OCI-LY7 (cell line): ENCODE results near the gene PRKN.

Source experiments
- EZH2phosphoT487 ChIP-seq: fragments of 200-600 bp; sonication (generic); IDR thresholded peaks from 2 replicates; pipeline ENCODE4 v1.6.1; 2018; ENCODE audit warnings: low read depth, borderline replicate concordance, mild to moderate bottlenecking, mixed run types, antibody characterized with exemption, low read length, moderate library complexity, mixed read lengths
- TF ChIP-seq, protein P1 (sequence below): fragments of 200-600 bp; sonication (generic); conservative IDR thresholded peaks from 2 replicates; pipeline ENCODE4 v1.5.1; 2014; ENCODE audit warnings: mild to moderate bottlenecking, antibody characterized with exemption, low read length, moderate library complexity, mixed read lengths

DNA sequence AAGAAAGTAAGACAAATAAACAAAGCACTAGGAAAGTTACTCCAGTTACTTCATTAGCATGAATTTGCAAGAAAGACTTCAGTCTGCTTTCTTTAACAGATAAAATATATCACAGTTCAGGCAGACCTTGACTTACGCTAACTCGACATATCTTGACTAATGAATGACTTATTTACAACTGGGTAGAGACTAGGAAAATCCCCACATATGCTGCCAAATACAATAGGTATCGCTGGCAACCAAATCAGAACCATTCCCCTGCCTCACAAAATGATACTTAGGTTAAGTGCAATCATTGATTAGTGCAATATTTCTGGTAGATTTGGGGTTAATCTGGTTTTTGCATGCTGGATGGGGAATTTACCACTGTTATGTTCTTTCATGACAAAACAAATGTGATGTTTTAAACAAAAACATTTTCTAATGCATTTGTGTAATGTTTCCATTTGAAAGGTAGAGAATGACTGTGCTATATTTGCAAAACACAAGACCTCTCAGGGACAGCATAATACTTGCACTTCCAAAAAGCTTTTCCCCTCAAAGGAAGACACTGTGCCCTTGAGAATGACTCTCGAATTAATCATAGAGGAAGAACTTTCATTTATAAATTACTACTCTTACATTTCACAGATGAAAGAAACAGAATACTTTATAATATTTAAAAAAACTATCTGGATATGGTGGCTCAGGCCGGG, 101.6 kb downstream of the PRKN start:
- TF ChIP-seq, protein P1, sequence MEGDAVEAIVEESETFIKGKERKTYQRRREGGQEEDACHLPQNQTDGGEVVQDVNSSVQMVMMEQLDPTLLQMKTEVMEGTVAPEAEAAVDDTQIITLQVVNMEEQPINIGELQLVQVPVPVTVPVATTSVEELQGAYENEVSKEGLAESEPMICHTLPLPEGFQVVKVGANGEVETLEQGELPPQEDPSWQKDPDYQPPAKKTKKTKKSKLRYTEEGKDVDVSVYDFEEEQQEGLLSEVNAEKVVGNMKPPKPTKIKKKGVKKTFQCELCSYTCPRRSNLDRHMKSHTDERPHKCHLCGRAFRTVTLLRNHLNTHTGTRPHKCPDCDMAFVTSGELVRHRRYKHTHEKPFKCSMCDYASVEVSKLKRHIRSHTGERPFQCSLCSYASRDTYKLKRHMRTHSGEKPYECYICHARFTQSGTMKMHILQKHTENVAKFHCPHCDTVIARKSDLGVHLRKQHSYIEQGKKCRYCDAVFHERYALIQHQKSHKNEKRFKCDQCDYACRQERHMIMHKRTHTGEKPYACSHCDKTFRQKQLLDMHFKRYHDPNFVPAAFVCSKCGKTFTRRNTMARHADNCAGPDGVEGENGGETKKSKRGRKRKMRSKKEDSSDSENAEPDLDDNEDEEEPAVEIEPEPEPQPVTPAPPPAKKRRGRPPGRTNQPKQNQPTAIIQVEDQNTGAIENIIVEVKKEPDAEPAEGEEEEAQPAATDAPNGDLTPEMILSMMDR, result no peak
- TF ChIP-seq EZH2phosphoT487, result no peak
